Measurements from ENCODE around the gene CELSR2. TPM values are rescaled to one million over a fixed set of nuclear protein-coding genes. Genes with fewer than 3 reads are reported as not detected.
"Not testable (repeated sequence)": the region's sequence is repeated elsewhere in the genome, so short reads cannot be mapped to it uniquely, and the experiment has no call there.

Gene CELSR2
- total RNA-seq, 4 donors from 2014 or later: 86.4 to 109 (median 102) TPM

DNA sequence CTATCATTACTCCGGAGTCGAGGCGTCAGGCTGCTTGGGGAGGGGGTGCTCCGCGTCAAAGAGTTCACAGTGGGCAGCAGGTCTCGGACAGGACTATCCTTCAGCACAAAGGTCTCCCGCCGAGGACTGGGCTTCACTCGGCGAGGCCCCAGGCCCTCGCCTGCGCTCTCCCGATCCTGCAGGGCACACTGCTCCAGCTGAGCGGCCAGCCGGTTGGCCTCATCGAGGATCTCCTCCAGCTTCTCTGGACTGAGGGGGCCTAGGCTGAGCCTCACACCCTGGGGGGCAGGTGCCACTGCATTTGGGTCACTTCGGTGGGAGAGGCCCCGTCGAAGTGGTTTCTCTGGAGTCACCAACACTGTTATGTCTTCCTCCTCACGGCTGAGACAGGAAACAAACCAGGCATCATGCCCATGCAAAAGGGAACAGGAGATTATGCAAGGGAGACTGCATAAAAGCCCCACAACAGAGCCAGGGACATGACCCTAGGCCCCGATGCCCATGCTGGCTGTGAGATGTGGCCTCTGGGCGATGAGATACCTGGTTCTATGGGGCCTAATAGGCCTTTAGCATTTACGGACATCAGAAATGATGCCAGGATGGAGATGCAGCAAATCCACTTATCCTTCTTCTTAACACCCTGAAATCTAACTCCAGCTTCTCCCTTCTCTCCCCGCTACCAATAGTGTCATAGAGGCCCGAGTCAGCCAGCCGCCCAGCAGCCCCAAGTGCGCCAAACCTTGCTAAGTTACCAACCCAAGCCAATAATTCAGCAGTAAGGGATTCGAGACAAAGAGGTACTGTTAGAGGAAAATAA lies 32.5 kb downstream of the CELSR2 start:
- DNase-seq (ENCODE audit: low spot score in 2 of 2): no peak
- intact Hi-C loops (cut with DNase I; ENCODE audit: low total_unique reads): no loop called here
- WGBS, 2 donors: 65 to 67% methylated on average over 25 to 28 of the region's 28 CpGs
- TF ChIP-seq, protein P1, sequence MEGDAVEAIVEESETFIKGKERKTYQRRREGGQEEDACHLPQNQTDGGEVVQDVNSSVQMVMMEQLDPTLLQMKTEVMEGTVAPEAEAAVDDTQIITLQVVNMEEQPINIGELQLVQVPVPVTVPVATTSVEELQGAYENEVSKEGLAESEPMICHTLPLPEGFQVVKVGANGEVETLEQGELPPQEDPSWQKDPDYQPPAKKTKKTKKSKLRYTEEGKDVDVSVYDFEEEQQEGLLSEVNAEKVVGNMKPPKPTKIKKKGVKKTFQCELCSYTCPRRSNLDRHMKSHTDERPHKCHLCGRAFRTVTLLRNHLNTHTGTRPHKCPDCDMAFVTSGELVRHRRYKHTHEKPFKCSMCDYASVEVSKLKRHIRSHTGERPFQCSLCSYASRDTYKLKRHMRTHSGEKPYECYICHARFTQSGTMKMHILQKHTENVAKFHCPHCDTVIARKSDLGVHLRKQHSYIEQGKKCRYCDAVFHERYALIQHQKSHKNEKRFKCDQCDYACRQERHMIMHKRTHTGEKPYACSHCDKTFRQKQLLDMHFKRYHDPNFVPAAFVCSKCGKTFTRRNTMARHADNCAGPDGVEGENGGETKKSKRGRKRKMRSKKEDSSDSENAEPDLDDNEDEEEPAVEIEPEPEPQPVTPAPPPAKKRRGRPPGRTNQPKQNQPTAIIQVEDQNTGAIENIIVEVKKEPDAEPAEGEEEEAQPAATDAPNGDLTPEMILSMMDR (IDR thresholded peaks at IDR 0.05): no peak
- no peak for TF ChIP-seq POLR2A (IDR thresholded peaks at IDR 0.05)
- H3K4me3 ChIP-seq (ENCODE audit: low read depth, poor library complexity, severe bottlenecking): no peak overlapping the region

DNA sequence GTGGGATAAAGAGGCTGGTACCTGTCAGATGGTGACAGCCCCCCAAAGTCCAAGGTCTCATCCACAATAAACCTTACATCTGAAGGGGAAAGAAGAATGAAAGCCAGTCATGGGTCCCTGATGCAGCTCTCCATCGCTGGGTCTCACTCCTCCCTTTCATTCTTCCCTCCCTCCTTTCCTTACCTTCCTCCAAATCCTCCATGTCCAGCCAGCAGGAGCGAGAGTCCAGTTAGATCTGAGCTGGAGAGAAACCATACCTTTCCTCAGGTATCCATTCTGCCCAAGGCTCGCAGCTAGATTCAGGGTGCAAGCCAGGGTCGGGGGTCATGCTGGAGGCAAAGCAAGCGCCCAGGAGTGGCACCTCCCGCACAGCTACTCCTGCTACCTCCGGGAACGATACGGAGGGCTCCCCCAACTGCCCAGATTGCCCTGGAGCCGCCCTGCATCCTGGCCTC lies 33.2 kb downstream of the CELSR2 start:
- TF ChIP-seq, protein P1 (IDR thresholded peaks at IDR 0.05): no peak
- TF ChIP-seq POLR2A (IDR thresholded peaks at IDR 0.05): no peak
- no peak for DNase-seq (ENCODE audit: low spot score in 2 of 2)
- peak overlapping the region; percentile 42 for H3K4me3 ChIP-seq (ENCODE audit: low read depth, poor library complexity, severe bottlenecking)
- WGBS, 2 donors: 5 to 9% methylated on average over 10 of the region's 10 CpGs
- intact Hi-C loops (cut with DNase I; ENCODE audit: low total_unique reads): no loop called here

DNA sequence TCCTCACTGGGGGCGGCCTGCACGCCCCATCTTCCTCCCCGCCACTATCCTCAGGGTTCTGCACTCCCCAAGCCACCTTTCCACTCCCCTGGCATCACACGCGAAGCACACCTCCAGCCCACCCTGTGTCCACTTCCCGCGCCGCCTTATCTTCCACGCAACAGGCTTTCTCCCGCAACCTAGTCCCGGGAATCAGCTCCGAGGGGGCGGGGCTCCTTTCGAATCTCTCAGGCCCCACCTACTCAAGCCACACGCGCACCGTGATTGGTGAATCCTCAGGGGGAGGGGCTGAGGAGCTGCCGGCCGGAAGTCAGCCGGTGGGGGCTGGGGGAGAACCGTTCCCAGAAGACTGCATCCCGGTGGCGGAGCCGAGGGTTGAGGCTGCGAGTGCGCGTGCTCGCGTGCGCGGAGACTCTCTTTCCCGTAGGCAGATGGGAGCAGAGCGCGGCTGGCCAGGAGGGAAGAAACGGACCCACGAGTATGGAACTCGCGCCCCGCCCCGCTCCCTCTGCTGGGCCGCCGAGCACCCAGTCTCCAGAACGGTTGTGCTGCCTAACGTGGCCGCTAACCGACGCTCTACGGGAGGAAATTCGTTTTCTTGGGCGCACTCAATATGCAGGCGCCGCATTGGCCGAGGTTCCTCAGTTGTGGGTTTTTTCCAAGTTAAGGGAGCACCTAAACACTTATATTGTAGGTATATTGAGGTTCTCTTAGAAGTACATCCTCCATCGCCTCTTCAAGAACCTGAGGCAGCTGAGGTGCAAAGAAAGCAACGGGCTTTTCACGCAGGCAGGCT lies 33.8 kb downstream of the CELSR2 start, which contains the start of gene PSRC1:
Gene PSRC1 (minus strand): TSS at position 194 of the 796 bp plus-strand sequence.
- intact Hi-C loops (cut with DNase I; ENCODE audit: low total_unique reads): no loop called here
- H3K4me3 ChIP-seq (ENCODE audit: low read depth, poor library complexity, severe bottlenecking): peak within 1 kb of the TSS; percentile 42
- whole genome bisulfite sequencing, 2 donors: 0% methylated on average over 49 to 56 of the region's 56 CpGs
- TF ChIP-seq, protein P1 (IDR thresholded peaks at IDR 0.05): no peak
- no peak for TF ChIP-seq POLR2A (IDR thresholded peaks at IDR 0.05)
- DNase-seq (ENCODE audit: low spot score in 2 of 2): peak; percentile 95 to 99

DNA sequence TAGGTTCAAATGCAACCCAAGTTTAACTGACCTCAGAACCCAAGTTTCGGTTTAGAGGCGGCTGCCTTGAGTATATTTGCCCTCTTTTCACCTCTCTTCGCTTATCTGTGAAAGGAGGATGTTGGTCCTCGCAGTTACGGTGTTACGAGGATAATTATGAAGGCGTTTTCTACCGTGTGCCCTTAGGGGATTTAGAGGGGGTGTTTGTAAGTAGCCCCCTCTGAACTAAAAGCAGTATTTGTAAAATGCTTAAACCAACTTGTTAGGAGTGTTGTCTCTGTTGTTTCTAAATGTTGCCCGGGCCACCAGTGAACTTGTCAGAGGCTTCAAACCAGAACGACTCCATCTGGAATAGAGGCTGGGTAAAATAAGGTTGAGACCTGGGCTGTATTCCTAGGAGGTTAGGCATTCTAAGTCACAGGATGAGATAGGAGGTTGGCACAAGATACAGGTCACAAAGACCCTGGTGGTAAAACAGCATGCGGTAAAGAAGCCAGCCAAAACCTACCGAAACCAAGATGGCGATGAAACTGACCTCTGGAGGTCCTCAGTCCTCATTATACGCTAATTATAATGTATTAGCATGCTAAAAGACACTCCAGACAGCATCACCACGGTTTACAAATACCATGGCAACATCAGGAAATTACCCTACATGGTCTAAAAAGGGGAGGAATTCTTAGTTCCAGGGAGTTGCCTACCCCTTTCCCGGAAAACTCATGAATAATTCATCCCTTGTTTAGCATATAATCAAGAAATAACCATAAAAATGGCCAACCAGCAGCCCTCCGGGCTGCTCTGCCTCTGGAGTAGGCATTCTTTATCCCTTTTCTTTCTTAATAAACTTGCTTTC lies 34.6 kb downstream of the CELSR2 start:
- 46 to 49% methylated on average over 17 of the region's 17 CpGs for WGBS, 2 donors

DNA sequence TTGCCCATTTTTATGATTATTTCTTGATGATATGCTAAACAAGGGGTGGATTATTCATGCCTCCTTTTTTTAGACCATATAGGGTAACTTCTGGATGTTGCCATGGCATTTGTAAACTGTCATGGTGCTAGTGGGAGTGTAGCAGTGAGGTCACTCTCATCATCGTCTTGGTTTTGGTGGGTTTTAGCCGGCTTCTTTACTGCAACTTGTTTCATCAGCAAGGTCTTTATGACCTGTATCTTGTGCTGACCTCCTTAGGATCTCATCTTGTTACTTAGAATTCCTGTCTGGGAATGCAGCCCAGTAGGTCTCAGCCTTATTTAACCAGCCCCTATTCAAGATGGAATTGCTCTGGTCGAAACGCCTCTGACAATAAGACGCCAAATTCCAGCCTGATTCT lies 37.4 kb downstream of the CELSR2 start:
- WGBS, 2 donors: 84 to 90% methylated on average over 5 of the region's 5 CpGs
- intact Hi-C loops (cut with DNase I; ENCODE audit: low total_unique reads); DNase-seq (ENCODE audit: low spot score in 2 of 2); H3K4me3 ChIP-seq (ENCODE audit: low read depth, poor library complexity, severe bottlenecking): not testable (repeated sequence)

More for the DNA sequence above, 34.6 kb downstream of the CELSR2 start:
- intact Hi-C loops (cut with DNase I; ENCODE audit: low total_unique reads): no loop called here
- DNase-seq (ENCODE audit: low spot score in 2 of 2): no peak
- H3K4me3 ChIP-seq (ENCODE audit: low read depth, poor library complexity, severe bottlenecking): peak overlapping the region; percentile 42
- TF ChIP-seq, protein P1 (IDR thresholded peaks at IDR 0.05): no peak
- no peak for TF ChIP-seq POLR2A (IDR thresholded peaks at IDR 0.05)

Measured in lower leg skin (tissue), 4 donors.